Tibial nerve (tissue), 4 donors: ENCODE results near the gene CDCP2. TPM values are rescaled to one million over a fixed set of nuclear protein-coding genes. Genes with fewer than 3 reads are reported as not detected.
A peak's percentile ranks its signal among the peaks of the same experiment; 100 is the strongest.
"Not testable (repeated sequence)": the region's sequence is repeated elsewhere in the genome, so short reads cannot be mapped to it uniquely, and the experiment has no call there.

Source experiments
- DNase-seq, 2 donors: peaks; one replicate each; pipeline ENCODE4 v3.0.0-alpha.2; 2019; ENCODE audit warnings: low spot score in 2 of 2
- H3K27ac ChIP-seq, 4 donors: fragments of 200-600 bp; sonication (generic) in 3 of 4; one replicate each; pipeline ENCODE4 v1.5.1; 2017 to 2019; ENCODE audit warnings: mild to moderate bottlenecking in 1 of 4
- H3K27me3 ChIP-seq, 2 donors: fragments of 200-600 bp; sonication (generic) in 1 of 2; one replicate each; pipeline versions ENCODE4 v1.5.1 to v1.6.0; 2017 to 2019
- H3K36me3 ChIP-seq, 3 donors: fragments of 200-600 bp; sonication (generic); one replicate each; pipeline ENCODE4 v1.5.1; 2018 to 2019
- H3K4me1 ChIP-seq, 4 donors: fragments of 200-600 bp; sonication (generic) in 3 of 4; one replicate each; pipeline ENCODE4 v1.5.1; 2017 to 2019
- H3K4me3 ChIP-seq, 4 donors: fragments of 200-600 bp; sonication (generic) in 3 of 4; one replicate each; pipeline ENCODE4 v1.5.1; 2017 to 2019; ENCODE audit warnings: mild to moderate bottlenecking in 1 of 4, moderate library complexity in 1 of 4
- H3K9me3 ChIP-seq, 4 donors: fragments of 200-600 bp; sonication (generic) in 3 of 4; one replicate each; pipeline ENCODE4 v1.5.1; 2017 to 2019
- EP300 ChIP-seq, 2 donors: sonication (generic); formaldehyde crosslinking; IDR thresholded peaks; one replicate each; pipeline ENCODE4 v1.6.1; 2017; ENCODE audit warnings: antibody characterized with exemption in 2 of 2, mild to moderate bottlenecking in 1 of 2
- POLR2A ChIP-seq, 2 donors: fragments of 450-650 bp; IDR thresholded peaks; one replicate each; pipeline ENCODE4 v1.6.1; 2017; ENCODE audit warnings: antibody characterized with exemption in 2 of 2, mild to moderate bottlenecking in 2 of 2, moderate library complexity in 2 of 2
- WGBS, 2 donors: methylation state at CpG; one replicate each; pipeline ENCODE4 v1.1.5; 2018; 5-methylcytosine and 5-hydroxymethylcytosine counted together
- total RNA-seq, 4 donors: library from RNA; depleted of rRNA; stranded (reverse); fragments of >200 nt; gene quantifications; one replicate each; pipeline ENCODE4 v1.1.0, GENCODE V29; 2016
- TF ChIP-seq, protein P1 (sequence below), 5 experiments: fragments of 200-600 bp in 3 of 5; fragments of 450-650 bp in 2 of 5; sonication (generic) in 3 of 5; IDR thresholded peaks; one replicate each; pipeline ENCODE4 v1.5.1; 2016 to 2019; ENCODE audit warnings: antibody characterized with exemption in 5 of 5, mild to moderate bottlenecking in 3 of 5, moderate library complexity in 2 of 5

The CDCP2 gene
- total RNA-seq, 4 donors from 2014 or later: 0.30 to 0.44 TPM; not detected in 2

DNA sequence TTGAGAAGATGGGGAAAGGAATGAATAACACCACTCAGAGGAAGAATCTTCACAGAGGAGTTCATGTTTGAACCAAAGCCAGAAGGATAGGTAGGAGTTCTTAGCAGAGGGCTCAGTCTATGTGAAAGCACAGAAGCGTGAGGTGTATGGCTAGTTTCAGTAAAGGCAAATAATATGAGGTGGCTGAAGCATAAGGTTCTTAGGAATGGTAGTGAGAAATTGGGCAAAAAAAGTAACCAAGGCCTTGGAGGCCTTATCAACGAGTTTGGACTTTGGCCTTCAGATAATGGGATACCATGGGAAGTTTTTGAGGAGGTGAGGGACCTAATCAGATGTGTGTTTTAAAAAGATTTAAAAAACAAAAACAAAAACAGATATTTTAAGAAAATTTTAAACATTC, 52.3 kb downstream of the CDCP2 start:
- Histone ChIP-seq H3K4me3 (no peak overlapping the region), H3K4me1 (no peaks in the 10 kb centered on the region), H3K36me3 (peaks cover 0 to 25% (median 0%) of the 10 kb centered on the region in 3 donors), H3K27me3 (no peaks in the 10 kb centered on the region), H3K9me3 (no peaks in the 10 kb centered on the region), H3K27ac (no peak overlapping the region)
- 90 to 96% methylated on average over 2 of the region's 2 CpGs for WGBS, 2 donors
- DNase-seq: no peak
- TF ChIP-seq POLR2A (IDR thresholded peaks at IDR 0.05) (no peak), EP300 (IDR thresholded peaks at IDR 0.05) (no peak)
- TF ChIP-seq, protein P1, sequence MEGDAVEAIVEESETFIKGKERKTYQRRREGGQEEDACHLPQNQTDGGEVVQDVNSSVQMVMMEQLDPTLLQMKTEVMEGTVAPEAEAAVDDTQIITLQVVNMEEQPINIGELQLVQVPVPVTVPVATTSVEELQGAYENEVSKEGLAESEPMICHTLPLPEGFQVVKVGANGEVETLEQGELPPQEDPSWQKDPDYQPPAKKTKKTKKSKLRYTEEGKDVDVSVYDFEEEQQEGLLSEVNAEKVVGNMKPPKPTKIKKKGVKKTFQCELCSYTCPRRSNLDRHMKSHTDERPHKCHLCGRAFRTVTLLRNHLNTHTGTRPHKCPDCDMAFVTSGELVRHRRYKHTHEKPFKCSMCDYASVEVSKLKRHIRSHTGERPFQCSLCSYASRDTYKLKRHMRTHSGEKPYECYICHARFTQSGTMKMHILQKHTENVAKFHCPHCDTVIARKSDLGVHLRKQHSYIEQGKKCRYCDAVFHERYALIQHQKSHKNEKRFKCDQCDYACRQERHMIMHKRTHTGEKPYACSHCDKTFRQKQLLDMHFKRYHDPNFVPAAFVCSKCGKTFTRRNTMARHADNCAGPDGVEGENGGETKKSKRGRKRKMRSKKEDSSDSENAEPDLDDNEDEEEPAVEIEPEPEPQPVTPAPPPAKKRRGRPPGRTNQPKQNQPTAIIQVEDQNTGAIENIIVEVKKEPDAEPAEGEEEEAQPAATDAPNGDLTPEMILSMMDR (IDR thresholded peaks at IDR 0.05): no peak

DNA sequence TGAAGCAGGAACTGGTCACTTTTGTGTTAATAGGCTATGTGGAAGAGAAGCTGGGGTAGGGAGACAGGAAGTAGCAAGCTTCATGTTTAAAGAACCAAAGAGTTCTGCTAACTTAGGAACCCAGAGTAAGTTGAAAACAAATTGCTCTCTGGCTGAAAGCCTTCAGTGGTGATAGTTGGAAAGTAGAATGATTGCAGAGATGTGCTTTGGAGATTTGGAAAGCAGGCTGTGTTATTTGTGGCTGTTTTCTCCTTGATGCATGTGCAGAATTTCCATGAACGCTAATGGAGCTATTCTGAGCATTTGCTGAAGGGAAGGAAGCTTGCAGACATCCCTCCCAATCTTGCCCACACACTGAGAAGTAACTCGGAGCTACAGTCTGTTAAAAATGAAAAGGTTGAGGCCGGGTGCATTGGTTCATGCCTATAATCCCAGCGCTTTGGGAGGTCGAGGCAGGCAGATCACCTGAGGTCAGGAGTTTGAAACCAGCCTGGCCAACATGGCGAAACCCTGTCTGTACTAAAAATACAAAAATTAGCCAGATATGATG, 53.7 kb downstream of the CDCP2 start:
- no peak overlapping the region for H3K27ac ChIP-seq
- no peak for DNase-seq
- WGBS, 2 donors: 55 to 63% methylated on average over 6 of the region's 6 CpGs
- no peaks in the 10 kb centered on the region for H3K9me3 ChIP-seq
- no peak overlapping the region for H3K4me3 ChIP-seq
- no peaks in the 10 kb centered on the region for H3K27me3 ChIP-seq
- H3K36me3 ChIP-seq: peaks cover 0 to 25% (median 0%) of the 10 kb centered on the region in 3 donors
- no peaks in the 10 kb centered on the region for H3K4me1 ChIP-seq
- TF ChIP-seq POLR2A (IDR thresholded peaks at IDR 0.05) (no peak), EP300 (IDR thresholded peaks at IDR 0.05) (no peak)
- TF ChIP-seq, protein P1 (IDR thresholded peaks at IDR 0.05): no peak

DNA sequence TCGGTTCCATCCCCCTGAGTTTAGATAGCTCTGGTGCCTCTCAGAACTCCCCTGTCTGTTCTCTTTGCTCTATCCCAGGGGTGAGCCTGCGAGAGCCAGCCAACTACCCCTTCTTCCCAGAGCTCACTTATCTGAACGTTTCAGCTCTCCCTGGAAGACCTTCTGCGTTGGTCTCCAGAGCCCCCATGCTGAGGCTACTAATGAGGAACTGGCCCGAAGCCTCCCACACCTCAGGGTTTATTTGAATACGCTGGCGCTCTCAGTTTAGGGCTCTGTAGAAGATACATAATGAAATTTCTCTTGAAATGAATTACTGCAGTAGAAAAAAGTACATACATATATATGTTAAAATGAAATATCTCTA, 55.9 kb downstream of the CDCP2 start:
- no peak overlapping the region for H3K4me3 ChIP-seq
- H3K27ac ChIP-seq: no peak overlapping the region
- TF ChIP-seq, protein P1 (IDR thresholded peaks at IDR 0.05): no peak
- H3K36me3 ChIP-seq: peaks cover 0 to 14% (median 0%) of the 10 kb centered on the region in 3 donors
- H3K4me1 ChIP-seq: no peaks in the 10 kb centered on the region
- no peaks in the 10 kb centered on the region for H3K9me3 ChIP-seq
- DNase-seq: no peak
- H3K27me3 ChIP-seq: no peaks in the 10 kb centered on the region
- 63 to 68% methylated on average over 7 of the region's 7 CpGs for WGBS, 2 donors

DNA sequence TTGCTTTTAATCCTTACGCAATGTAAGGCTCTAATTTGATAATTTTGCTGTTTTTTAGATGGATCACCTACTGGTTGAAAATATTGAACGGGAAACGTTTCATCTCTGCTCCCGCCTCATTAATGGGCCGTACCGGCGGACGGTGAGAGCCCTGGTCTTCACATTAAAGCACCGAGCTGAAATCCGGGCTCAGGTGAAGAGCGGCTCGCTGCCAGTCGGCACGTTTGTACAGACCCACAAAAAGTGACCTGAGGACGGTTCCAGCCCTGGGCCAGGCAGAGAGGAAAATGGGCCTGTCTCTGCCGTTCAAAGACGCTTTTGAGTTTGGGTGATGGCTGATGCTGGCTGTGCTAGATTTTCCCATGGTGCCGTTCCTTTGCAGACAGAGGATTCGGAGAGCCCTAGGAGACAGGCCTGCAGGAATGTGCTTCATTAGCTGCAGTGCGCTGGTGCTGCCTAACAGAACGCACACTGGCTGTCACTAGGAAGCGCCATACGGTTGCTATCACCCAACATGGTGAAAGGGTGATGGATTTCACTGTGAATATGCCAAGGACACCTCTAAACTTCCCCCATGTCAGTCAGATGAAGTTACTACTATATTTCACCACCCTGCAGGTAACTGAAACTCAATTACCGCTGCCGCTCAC, 56.4 kb downstream of the CDCP2 start:
- H3K36me3 ChIP-seq: peaks cover 0 to 9% (median 0%) of the 10 kb centered on the region in 3 donors
- WGBS, 2 donors: 77% methylated on average over 25 of the region's 25 CpGs
- H3K4me3 ChIP-seq: no peak overlapping the region
- H3K9me3 ChIP-seq: no peaks in the 10 kb centered on the region
- no peaks in the 10 kb centered on the region for H3K27me3 ChIP-seq
- TF ChIP-seq POLR2A (IDR thresholded peaks at IDR 0.05): no peak
- no peak for TF ChIP-seq EP300 (IDR thresholded peaks at IDR 0.05)
- TF ChIP-seq, protein P1 (IDR thresholded peaks at IDR 0.05): no peak
- H3K4me1 ChIP-seq: no peaks in the 10 kb centered on the region
- no peak for DNase-seq
- H3K27ac ChIP-seq: no peak overlapping the region

DNA sequence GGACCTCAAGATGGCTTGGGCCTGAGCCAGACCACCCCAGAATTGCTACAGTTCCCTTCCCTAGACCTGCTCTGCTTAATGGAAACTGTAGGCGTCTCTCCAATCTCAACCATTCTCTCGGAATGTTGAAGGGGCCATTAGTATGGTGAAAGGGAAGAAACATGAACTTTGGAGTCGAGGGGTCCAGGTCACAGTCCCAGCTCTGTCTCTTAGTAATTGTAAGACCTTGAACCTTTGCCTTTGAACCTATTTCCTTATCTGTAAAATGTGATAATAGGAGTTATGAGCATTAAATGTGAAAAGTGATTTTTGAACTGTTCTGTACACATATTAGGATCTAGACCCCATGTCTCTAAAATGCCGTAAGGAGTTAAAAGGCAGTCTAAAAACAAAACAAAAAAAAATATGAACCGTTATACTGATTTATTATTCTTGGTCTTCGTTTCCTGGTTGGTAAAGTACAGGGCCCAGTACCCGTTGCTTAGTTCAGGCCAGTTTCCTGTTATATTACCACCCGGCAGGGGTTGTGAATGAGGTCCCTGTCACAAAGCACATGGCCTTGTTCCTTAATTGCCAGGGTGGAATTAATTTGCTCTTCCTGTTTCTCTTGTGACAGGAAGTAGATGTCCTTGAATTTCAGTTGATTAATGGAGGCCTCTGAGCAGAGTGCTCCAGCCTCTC, 57.1 kb downstream of the CDCP2 start:
- H3K27ac ChIP-seq: peak overlapping the region in 1 of 4 donors; percentile 36
- no peaks in the 10 kb centered on the region for H3K27me3 ChIP-seq
- peaks cover 0 to 9% (median 0%) of the 10 kb centered on the region in 3 donors for H3K36me3 ChIP-seq
- H3K9me3 ChIP-seq: no peaks in the 10 kb centered on the region
- H3K4me3 ChIP-seq: no peak overlapping the region
- 40 to 54% methylated on average over 8 of the region's 8 CpGs for WGBS, 2 donors
- TF ChIP-seq, protein P1 (IDR thresholded peaks at IDR 0.05): no peak
- no peak for TF ChIP-seq EP300 (IDR thresholded peaks at IDR 0.05)
- no peak for TF ChIP-seq POLR2A (IDR thresholded peaks at IDR 0.05)
- H3K4me1 ChIP-seq: no peaks in the 10 kb centered on the region
- DNase-seq: no peak

DNA sequence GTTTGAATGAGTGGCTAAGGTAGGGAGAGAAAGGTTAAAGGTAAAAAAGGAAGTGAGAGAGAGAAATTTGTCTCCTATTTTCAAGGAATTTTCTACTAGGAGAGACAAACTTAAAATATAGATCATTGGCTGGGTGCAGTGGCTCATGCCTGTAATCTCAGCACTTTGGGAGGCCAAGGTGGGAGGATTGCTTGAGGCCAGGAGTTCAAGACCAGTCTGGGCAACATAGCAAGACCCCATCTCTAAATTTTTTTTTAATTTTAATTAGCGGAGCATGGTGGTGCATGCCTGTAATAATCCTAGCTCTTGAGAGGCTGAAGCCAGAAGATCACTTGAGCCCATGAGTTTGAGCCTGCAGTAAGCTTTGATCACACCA, 58.1 kb downstream of the CDCP2 start:
- DNase-seq, H3K9me3 ChIP-seq, H3K27me3 ChIP-seq, H3K4me1 ChIP-seq, H3K27ac ChIP-seq, H3K4me3 ChIP-seq: not testable (repeated sequence)
- 100% methylated on average over 1 of the region's 1 CpG for WGBS, 2 donors
- peaks cover 0 to 10% (median 0%) of the 10 kb centered on the region in 3 donors for H3K36me3 ChIP-seq
